Fibroblast of skin of abdomen (primary cell): ENCODE data around the gene BAZ1B. TPM values are rescaled to one million over a fixed set of nuclear protein-coding genes. Genes with fewer than 3 reads are reported as not detected.
"Not testable (repeated sequence)": the region's sequence is repeated elsewhere in the genome, so short reads cannot be mapped to it uniquely, and the experiment has no call there.

Experiments used
- DNase-seq: peaks from one replicate; pipeline ENCODE4 v3.0.0-alpha.2; 2013
- polyA plus RNA-seq, 2 experiments: library from polyadenylated mRNA; unstranded; fragments of 120-200 nt; gene quantifications; one replicate each; pipeline ENCODE4 v1.2.1, GENCODE V29; 2013; ENCODE audit not compliant: insufficient read length in 2 of 2

Gene BAZ1B, protein sequence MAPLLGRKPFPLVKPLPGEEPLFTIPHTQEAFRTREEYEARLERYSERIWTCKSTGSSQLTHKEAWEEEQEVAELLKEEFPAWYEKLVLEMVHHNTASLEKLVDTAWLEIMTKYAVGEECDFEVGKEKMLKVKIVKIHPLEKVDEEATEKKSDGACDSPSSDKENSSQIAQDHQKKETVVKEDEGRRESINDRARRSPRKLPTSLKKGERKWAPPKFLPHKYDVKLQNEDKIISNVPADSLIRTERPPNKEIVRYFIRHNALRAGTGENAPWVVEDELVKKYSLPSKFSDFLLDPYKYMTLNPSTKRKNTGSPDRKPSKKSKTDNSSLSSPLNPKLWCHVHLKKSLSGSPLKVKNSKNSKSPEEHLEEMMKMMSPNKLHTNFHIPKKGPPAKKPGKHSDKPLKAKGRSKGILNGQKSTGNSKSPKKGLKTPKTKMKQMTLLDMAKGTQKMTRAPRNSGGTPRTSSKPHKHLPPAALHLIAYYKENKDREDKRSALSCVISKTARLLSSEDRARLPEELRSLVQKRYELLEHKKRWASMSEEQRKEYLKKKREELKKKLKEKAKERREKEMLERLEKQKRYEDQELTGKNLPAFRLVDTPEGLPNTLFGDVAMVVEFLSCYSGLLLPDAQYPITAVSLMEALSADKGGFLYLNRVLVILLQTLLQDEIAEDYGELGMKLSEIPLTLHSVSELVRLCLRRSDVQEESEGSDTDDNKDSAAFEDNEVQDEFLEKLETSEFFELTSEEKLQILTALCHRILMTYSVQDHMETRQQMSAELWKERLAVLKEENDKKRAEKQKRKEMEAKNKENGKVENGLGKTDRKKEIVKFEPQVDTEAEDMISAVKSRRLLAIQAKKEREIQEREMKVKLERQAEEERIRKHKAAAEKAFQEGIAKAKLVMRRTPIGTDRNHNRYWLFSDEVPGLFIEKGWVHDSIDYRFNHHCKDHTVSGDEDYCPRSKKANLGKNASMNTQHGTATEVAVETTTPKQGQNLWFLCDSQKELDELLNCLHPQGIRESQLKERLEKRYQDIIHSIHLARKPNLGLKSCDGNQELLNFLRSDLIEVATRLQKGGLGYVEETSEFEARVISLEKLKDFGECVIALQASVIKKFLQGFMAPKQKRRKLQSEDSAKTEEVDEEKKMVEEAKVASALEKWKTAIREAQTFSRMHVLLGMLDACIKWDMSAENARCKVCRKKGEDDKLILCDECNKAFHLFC (N-terminal part only)
- 61.1 TPM for polyA plus RNA-seq (2013, experiment 1 of 2; ENCODE audit: insufficient read length)
- polyA plus RNA-seq (2013, experiment 2 of 2; ENCODE audit: insufficient read length): 56.1 TPM

DNA sequence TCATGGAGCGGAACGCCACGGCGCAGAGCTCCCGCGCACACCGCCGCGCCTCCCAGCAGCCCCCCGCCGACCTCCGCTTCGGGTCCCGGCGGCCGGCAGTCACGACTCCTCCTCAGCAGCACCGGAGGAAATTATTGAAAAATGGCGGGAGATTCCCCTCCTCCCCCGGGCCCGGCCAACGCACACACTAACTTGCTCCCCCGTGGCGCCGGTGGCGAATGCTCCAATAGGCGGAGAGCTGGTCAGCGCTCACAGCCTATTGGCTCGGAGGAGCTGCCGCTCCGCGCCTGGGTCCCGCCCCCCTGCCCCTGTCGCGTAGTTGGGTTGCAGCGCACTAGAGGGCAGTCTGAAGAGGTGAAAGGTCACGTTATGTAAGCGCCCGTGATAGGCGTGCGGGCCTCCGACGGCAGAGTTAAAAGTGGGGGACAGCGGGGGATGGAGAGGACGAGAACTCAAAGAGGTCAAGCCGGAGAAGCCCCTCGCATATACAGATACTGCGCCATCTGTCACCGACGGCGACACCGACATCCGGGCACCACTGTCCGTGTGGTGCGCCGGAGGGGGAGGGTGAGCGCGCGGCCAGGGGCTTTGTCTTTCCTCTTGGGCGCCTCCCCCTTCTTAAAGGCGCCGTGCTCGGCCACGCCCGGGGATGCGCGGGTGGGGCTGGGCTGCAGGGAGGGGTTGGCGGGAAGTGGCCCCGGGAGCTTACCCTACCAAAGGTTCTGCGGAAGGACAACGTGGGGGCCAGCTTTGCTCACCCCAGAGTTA lies at the start of gene BAZ1B:
Gene BAZ1B (minus strand): TSS at position 189 of the 768 bp plus-strand sequence. CDS start 360 bp downstream, outside the sequence.
- peak; percentile 99 for DNase-seq

DNA sequence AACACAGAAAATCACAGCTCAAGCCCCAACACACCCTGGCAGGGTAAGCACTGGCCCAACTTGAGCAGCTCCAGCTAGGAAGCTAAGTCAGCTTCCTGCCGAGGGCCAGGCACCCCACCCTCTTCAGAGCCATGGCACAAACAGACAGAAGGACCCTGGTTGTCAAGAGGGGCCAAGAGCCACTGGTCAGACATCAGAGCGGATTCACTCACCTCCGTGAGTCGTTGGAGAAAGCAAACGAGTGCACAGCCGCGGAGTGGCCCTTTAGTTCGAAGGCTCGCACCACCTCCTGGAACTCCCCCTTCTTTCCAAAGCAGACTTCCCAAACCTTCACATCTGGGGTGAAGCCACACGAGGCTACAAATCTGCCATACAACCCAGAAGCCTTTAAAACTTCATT lies 48.9 kb upstream of the BAZ1B start:
- DNase-seq: no peak

DNA sequence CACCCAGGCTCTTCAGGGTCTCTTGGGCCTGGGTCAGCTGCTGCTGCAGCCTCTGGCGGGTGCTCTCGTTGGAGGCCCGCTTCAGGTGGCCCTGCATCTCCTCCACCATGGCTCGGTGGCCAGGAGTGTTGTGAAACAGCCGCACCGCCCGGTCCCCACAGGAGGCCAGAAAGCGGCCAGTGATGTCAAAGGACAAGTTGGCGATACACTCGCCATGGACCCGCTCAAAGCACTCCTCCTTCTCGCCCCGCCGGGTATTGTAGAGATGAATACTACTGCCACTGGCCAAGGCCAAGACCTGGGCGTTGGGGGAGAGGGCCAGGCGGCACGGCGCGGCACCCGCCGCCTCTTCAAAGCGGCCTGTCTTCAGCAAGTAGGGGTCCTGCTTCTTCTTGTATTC lies 48.4 kb upstream of the BAZ1B start:
- no peak for DNase-seq

DNA sequence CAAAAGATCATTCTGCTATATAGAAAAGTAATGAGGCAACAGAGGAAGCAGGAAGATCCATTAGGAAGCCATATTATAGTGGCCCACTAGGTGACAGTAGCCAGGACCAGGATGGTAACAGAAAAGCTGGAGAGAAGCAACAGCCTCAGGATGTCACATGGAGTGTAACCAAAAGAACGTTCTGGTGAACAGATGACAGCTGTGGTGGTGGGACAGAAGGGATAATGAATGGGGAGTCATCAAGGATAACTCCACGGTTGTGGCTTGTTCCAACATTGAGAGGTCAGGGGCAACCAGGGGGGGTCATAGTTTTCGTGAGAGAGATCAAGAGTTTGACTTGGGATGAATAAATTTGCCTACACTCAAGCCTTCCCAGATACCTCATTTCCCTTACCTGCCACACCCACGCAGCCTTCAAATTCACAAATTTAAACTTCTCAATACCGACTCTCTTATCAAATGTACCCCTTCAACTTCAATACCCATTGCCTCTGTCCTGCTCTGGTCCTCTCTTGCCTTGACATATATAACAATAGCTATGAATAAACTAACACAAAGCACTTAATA lies 47.0 kb upstream of the BAZ1B start:
- no peak for DNase-seq

DNA sequence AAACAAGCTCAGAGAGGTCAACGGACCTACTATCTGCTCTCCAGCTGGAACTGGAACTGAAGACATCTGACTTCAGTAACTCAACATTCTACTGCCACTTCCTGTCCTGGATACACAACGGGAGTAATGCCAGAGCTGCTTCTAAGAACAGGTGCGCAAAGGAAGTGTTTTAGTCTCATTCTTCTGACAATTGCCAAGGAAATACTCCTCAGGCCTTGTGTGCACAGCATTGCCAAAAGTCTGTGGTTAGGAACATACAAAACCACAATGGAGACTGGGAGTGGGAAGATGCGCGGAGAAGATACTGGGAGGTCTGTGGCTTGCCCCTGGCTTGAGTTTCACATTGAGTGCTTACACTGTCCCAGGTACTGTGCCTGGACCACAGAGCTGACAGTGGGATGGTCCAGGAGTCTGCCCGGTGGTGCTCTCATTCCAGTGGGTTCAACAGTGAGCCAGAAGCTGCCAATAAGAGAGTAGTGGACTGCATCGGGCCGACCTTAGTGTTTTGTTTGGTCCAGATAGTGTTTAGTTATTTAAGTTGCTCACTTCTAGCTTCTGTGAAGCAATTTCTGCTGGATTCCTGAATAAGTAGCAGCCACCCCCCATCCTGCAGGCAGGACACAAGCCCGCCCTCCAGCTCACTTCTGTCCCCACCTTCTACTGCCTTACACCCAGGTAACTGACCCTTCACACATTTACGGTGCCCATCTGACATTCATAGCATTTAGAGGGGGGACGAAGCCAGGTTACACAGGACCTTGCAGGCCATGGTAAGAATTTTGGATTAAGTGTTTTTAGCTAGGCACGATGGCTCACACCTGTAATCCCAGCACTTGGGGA lies 46.0 kb upstream of the BAZ1B start:
- DNase-seq: peak; percentile 29

DNA sequence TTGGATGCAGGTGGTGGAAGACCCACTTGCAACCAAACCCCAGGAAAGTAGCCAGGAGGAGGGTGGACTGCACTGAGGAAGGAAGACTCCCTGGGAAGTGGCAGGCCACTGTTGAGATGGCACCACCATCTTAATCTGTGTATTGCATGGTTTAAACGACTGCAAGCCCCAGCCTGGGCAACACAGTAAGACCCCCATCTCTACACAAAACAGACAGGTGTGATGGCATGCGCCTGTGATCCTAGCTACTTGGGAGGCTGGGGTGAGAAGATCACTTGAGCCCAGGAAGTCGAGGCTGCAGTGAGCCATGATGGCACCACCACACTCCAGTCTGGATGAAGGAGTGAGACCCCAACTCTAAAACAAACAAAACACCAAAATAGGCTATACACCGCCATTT lies 45.0 kb upstream of the BAZ1B start:
- no peak for DNase-seq

DNA sequence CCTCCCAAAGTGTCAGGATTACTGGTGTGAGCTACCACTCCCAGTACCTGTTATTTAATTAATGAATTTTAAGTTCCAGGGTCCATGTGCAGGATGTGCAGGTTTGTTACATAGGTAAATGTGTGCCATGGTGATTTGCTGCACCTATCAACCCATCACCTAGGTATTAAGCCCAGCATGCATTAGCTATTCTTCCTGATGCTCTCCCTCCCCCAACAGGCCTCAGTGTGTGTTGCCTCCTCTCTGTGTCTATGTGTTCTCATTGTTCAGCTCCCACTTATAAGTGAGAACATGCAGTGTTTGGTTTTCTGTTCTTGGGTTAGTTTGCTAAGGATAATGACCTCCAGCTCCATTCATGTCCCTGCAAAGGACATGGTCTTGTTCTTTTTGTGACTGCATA lies 44.3 kb upstream of the BAZ1B start:
- DNase-seq: not testable (repeated sequence)

DNA sequence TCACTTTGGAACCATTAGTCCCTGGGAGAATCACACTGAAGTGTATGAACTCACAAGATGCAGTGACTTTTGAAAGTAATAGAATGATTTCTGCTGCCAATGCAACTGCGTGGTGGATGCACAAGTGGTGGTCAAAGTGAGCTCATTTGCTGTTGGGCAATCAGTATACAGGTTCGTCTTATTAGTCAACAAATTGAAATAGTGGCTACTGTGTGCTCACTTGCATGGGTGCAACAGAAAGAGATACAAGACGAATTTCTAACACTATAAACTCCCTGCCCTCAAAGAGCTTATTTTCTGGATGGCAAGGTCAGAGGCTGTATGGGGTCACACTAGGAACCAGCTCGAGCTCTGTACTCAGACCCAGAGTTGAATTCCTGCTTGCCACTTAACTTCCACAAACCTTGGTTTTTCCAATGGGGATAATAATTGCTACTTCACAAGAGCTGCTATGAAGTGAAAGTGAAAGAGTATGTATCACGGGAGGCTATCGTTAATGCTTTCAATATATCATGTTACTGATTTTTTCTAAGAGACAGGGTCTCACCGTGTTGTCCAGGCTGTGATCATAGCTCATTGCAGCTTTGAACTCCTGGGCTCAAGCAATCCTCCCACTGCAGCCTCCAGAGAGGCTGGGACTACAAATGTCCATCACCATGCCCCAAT lies 43.7 kb upstream of the BAZ1B start:
- DNase-seq: no peak

DNA sequence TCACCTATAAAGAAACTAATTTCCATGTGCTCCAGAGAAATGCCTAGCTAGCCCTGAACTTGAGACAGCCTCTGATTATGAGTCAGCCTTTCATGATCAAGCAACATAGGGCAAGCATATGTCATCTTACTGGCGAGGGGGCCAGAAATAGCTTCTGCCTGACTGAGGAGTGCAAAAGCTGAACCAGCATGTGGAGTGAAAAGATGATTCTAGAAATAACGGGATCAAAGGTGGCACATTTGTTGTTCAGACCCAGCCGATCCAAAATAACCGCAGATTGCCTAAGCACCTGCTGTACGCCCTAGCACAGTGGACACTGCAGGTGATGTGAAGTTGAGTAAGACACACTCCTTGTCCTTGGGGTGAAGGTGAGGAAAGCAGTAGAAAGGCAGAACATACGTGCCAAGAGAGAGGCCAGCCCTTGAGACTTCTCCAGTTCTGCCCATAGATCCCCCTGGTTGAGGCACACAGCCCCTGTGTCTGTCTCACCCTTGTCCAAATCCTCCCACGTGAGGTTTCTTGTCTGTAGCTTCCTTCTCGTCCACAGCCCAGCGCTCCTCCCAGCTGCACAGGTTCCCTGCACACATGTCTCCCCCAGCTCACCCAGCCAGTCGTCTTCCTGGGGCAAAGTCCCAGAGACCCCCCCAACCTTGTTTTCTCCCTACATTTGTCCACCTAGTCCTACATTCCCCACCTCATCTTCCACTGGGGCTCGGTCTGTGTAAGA lies 38.2 kb upstream of the BAZ1B start:
- DNase-seq: peak; percentile 86

DNA sequence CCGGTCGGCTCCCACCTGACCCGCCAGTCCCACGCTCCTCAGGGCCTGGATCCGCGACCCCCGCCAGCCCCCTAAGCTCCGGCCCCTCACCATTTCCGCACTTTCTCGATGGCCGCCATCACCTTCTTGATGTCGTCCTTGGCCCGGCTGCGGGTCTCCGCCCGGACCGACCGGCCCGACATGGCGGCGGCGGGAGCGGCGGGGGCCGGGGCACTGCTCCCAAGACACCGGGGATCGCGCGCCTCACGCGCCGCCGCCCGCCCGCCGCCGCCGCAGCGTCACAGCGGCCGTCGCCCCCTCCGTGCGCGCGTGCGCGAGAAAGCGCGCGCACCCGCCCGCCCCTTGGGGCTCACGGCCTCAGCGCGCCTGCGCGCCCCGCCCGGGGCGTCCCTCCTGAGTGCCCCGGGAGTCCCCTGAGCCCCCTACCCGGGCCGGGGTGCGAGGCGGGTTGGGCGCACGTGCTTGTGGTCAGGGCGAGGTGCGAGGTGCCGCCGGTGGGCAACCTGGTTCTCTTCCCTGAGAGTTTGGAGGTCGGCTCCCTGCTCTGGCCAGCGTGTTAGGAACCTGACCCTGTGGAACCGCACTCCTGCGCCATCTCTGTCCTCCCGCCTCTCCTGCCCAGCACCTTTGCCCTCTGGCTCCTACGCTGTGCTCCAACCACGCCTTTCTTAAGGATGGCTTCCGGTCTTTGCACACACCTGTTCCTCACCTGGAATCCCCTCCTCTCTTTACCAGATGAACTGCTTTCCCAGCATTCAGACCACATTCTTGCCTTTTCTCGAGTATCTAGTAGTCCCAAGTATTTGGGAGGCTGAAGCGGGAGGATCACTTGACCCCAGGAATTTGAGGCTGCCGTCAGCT lies 35.5 kb upstream of the BAZ1B start, which contains the start of gene BCL7B:
Gene BCL7B (minus strand): TSS at position 294 of the 861 bp plus-strand sequence. CDS start 112 bp downstream, at position 182.
- peak; percentile 70 for DNase-seq

DNA sequence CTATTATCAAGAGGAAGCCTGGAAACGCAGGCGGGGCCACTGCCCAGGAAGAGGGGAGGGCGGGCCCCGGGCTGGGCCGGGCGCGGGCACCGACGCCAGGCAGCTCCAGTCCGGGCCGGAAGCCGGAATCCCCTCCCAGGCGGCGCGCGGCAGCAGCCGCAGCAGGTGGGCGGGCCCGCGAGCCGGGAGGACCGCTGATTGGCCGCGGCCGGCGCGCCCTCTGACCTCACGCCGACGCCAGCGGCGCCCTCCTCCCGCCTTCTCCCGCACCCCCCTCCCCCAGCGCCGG lies 35.0 kb upstream of the BAZ1B start:
- peak; percentile 91 for DNase-seq

DNA sequence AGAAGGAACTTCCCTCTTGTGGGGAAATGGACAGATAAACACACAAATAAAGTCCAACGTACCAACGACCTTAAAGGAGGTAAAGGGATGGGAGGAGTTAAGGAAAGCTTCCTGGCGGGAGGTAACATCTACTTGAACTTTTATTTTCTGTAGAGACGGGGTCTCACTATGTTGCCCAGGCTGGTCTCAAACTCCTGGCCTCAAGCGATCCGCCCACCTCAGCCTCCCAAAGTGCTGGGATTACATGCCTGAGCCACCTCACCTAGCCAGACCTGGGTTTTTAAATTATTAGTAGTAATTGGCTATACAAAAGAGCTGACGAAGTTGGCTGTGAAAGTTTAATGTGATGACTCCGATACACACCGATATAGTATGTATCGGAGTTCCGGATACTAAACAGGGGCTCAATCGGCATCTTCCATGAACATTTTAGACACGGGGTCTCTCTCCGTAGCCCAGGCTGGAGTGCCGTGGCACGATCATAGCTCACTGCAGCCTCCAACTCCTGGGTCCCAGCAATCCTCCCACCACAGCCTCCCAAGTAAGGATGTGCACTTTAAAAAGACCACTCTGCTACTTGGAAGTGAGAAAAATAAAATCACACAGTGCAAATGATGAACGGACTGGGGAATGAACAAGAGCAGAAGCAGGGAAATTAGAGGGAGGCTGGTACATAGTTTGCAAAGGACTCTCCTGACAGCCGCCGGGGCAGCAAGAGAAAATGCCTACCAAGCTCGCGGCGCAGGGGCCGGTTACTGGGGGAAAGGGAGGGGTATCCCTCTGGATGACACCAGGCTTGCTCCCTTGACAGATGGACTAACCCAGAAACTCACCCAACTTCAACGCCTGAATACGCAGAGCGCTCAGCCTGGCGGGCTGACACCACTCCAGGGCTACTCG lies 34.4 kb upstream of the BAZ1B start:
- no peak for DNase-seq

DNA sequence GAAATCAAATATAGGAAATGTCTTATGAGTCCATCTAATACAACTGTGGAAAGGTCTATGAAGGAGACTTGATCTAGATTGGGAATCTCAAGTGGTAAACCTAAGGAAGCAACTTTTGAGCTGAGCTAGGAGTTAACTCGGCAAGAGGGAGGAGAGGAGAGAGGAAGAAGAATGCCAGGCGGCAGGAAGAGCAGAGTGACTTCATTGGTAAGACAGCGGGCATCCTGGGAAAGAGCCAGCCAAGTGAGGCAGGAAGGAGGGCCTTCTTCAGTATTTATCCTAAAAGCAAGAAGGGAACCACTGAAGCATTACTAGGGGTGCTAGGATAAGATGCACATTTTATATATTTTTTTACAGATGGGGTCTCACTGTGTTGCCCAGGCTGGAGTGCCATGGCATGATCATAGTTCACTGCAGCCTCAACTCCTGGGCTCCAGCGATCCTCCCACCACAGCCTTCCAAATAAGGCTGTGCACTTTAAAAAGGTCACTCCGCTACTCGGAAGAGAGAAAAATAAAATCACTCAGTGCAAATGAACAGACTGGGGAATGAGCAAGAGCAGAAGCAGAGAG lies 33.4 kb upstream of the BAZ1B start:
- no peak for DNase-seq

DNA sequence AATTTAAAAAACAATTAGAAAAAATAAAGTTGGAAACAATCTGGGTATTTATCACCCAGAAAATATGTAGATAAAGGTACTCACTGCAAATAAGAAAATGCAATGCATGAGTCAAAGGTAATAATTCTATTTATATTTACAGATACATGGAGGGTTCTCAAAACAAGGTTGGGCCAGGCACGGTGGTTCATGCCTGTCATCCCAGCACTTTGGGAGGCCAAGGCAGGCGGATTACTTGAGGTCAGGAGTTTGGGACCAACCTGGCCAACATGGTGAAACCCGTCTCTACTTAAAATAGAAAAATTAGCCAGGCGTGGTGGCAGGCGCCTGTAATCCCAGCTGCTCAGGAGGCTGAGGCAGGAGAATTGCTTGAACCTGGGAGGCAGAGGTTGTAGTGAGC lies 28.0 kb upstream of the BAZ1B start:
- not testable (repeated sequence) for DNase-seq

DNA sequence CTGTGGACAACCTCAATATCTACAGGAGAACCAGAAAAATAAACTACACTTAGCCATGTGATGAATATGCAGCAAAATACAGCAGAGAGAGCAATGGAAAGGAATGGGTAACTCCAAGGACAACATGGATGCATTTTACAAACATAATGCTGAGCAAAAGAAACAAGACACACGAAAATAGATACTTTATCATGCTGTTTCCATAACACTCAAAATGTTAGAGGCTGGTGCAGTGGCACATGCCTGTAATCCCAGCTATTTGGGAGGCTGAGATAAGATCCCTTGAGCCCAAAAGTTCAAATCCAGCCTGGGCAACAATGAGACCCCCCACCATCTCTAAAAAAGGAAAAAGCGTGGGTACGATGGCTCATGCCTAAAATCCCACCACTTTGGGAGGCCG lies 27.1 kb upstream of the BAZ1B start:
- DNase-seq: no peak

DNA sequence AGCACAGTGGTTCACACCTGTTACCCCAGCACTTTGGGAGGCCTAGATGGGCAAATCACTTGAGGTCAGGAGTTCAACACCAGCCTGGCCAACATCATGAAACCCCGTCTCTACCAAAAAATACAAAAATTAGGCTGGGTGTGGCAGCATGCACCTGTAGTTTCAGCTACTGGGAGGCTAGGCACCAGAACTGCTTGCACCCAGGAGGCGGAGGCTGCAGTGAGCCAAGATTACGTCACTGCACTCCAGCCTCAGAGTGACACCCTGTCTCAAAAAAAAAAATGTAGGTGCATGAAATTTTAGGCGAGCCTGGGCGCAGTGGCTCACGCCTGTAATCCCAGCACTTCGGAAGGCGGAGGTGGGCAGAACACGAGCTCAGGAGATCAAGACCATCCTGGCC lies 25.7 kb upstream of the BAZ1B start:
- no peak for DNase-seq

DNA sequence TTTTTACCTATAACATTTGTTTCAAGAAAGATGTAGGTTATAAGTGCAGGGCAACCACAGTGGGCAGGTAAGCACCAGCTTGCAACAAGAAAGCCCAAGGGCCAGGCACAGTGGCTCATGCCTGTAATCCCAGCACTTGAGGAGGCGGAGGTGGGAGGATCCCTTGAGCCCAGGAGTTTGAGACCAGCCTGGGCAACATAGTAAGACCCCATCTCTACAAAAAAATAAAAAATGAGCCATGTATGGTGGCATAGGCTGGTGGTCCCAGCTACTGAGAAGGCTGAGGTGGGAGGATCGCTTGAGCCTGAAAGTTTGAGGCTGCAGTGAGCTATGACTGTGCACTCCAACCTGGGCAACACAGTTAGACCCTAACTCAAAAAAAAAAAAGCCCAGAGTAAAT lies 22.6 kb upstream of the BAZ1B start:
- no peak for DNase-seq
